CD8-positive, alpha-beta memory T cell (primary cell): ENCODE data around the gene PUM2. TPM values are rescaled to one million over a fixed set of nuclear protein-coding genes. Genes with fewer than 3 reads are reported as not detected.
"Not testable (repeated sequence)": the region's sequence is repeated elsewhere in the genome, so short reads cannot be mapped to it uniquely, and the experiment has no call there.

Source experiments
- CTCF ChIA-PET: fragments of 350-600 bp; sonication (Branson Sonifier 250); formaldehyde crosslinking; loops from one replicate; lab custom pipeline; 2021; ENCODE audit warnings: antibody characterized with exemption; lab: Charles Lee
- POLR2A ChIA-PET: fragments of 350-600 bp; sonication (Branson Sonifier 250); formaldehyde crosslinking; loops from one replicate; lab custom pipeline; 2021; ENCODE audit warnings: antibody characterized with exemption; lab: Charles Lee
- DNase-seq, 5 donors: peaks; one replicate each; pipeline versions ENCODE4 v3.0.0 to v3.0.0-alpha.2; 2020 to 2022; ENCODE audit warnings: mixed read lengths in 1 of 5
- H3K27ac ChIP-seq: one replicate; pipeline ENCODE4 v1.7.0; 2013; ENCODE audit warnings: low read depth, mild to moderate bottlenecking, low read length, moderate library complexity
- H3K27me3 ChIP-seq: 2 replicates; pipeline ENCODE4 v1.7.0; 2013; ENCODE audit warnings: low read length, mild to moderate bottlenecking; ENCODE audit not compliant: insufficient read depth, poor library complexity, severe bottlenecking
- H3K36me3 ChIP-seq: 2 replicates; pipeline ENCODE4 v1.7.0; 2013; ENCODE audit warnings: mild to moderate bottlenecking, low read length, moderate library complexity; ENCODE audit not compliant: insufficient read depth
- H3K4me1 ChIP-seq: 2 replicates; pipeline ENCODE4 v1.7.0; 2013; ENCODE audit warnings: mild to moderate bottlenecking, low read length, moderate library complexity; ENCODE audit not compliant: insufficient read depth
- H3K4me3 ChIP-seq: 2 replicates; pipeline ENCODE4 v1.7.0; 2013; ENCODE audit warnings: mild to moderate bottlenecking, low read length
- H3K9me3 ChIP-seq: 2 replicates; pipeline ENCODE4 v1.7.0; 2013; ENCODE audit warnings: mild to moderate bottlenecking, low read length
- H3K27ac Mint-ChIP-seq, 8 donors: one replicate each; pipeline ENCODE4 v1.8.0; 2020 to 2021; ENCODE audit warnings: mixed read lengths in 8 of 8, mild to moderate bottlenecking in 6 of 8, inconsistent platforms in 3 of 8, moderate library complexity in 3 of 8
- H3K27me3 Mint-ChIP-seq, 2 donors: one replicate each; pipeline ENCODE4 v1.8.0; 2020 to 2021; ENCODE audit warnings: mixed read lengths in 2 of 2, mild to moderate bottlenecking in 1 of 2, moderate library complexity in 1 of 2
- H3K36me3 Mint-ChIP-seq, 3 donors: one replicate each; pipeline ENCODE4 v1.8.0; 2020 to 2021; ENCODE audit warnings: mixed read lengths in 3 of 3, inconsistent platforms in 1 of 3, mild to moderate bottlenecking in 1 of 3
- H3K4me1 Mint-ChIP-seq, 3 donors: one replicate each; pipeline ENCODE4 v1.8.0; 2020 to 2021; ENCODE audit warnings: mixed read lengths in 3 of 3, inconsistent platforms in 1 of 3, mild to moderate bottlenecking in 1 of 3
- H3K4me3 Mint-ChIP-seq, 7 donors: one replicate each; pipeline ENCODE4 v1.8.0; 2020 to 2021; ENCODE audit warnings: mixed read lengths in 7 of 7, mild to moderate bottlenecking in 6 of 7, moderate library complexity in 4 of 7, inconsistent platforms in 2 of 7
- H3K9me3 Mint-ChIP-seq, 5 donors: one replicate each; pipeline ENCODE4 v1.8.0; 2020 to 2022; ENCODE audit warnings: mixed read lengths in 5 of 5, mild to moderate bottlenecking in 3 of 5, moderate library complexity in 2 of 5, inconsistent platforms in 1 of 5
- polyA plus RNA-seq: library from polyadenylated mRNA; unstranded; fragments of 300-500 nt; fragmentation: Illumina TruSeq; gene quantifications from one replicate; pipeline ENCODE4 v1.2.3, GENCODE V29; 2021
- total RNA-seq, 2 experiments: library from RNA; stranded (reverse); gene quantifications; one replicate each; pipeline ENCODE4 v1.2.3, GENCODE V29; 2021

Gene PUM2
- total and polyA plus RNA-seq, 3 experiments from 2014 or later: 17.0 to 121 (median 120) TPM

GRCh38 chr2:20268317-20268716, 82.3 kb downstream of the PUM2 start:
- H3K9me3 Mint-ChIP-seq, H3K27me3 ChIP-seq, H3K27ac ChIP-seq, H3K27me3 Mint-ChIP-seq, POLR2A ChIA-PET, H3K4me3 Mint-ChIP-seq, CTCF ChIA-PET, H3K4me1 ChIP-seq, H3K9me3 ChIP-seq, H3K36me3 ChIP-seq, DNase-seq, H3K4me3 ChIP-seq, H3K27ac Mint-ChIP-seq: not testable (repeated sequence)
- Mint-ChIP-seq H3K4me1 (peaks cover 19 to 32% (median 23%) of the 10 kb centered on the region in 3 donors), H3K36me3 (peaks cover 0 to 57% (median 7%) of the 10 kb centered on the region in 3 donors)

GRCh38 chr2:20267529-20267928, 83.1 kb downstream of the PUM2 start:
- Histone ChIP-seq H3K27ac (no peak overlapping the region), H3K4me3 (no peak overlapping the region), H3K36me3 (peaks cover 10% of the 10 kb centered on the region), H3K4me1 (no peaks in the 10 kb centered on the region), H3K27me3 (no peaks in the 10 kb centered on the region), H3K9me3 (no peaks in the 10 kb centered on the region)
- DNase-seq: no peak
- Mint-ChIP-seq H3K36me3 (peaks cover 0 to 58% (median 7%) of the 10 kb centered on the region in 3 donors), H3K4me3 (no peak overlapping the region), H3K27ac (peak overlapping the region in 3 of 8 donors; percentile 63 to 91 (median 76)), H3K4me1 (peaks cover 18 to 28% (median 23%) of the 10 kb centered on the region in 3 donors), H3K27me3 (no peaks in the 10 kb centered on the region), H3K9me3 (no peaks in the 10 kb centered on the region)
- CTCF ChIA-PET: no interaction called here
- POLR2A ChIA-PET: no interaction called here

- Mint-ChIP-seq H3K27me3 (no peaks in the 10 kb centered on the region), H3K9me3 (no peaks in the 10 kb centered on the region), H3K36me3 (peaks cover 0 to 64% (median 5%) of the 10 kb centered on the region in 3 donors), H3K27ac (no peak overlapping the region), H3K4me3 (no peak overlapping the region), H3K4me1 (peaks cover 13 to 17% (median 16%) of the 10 kb centered on the region in 3 donors)
- Histone ChIP-seq H3K36me3 (peaks cover 18% of the 10 kb centered on the region), H3K27me3 (no peaks in the 10 kb centered on the region), H3K4me1 (no peaks in the 10 kb centered on the region), H3K27ac (no peak overlapping the region), H3K4me3 (no peak overlapping the region), H3K9me3 (no peaks in the 10 kb centered on the region)
- DNase-seq: no peak
- POLR2A ChIA-PET: no interaction called here
- CTCF ChIA-PET: no interaction called here
Measured at GRCh38 chr2:20264629-20265028, 86.0 kb downstream of the PUM2 start.

DNA sequence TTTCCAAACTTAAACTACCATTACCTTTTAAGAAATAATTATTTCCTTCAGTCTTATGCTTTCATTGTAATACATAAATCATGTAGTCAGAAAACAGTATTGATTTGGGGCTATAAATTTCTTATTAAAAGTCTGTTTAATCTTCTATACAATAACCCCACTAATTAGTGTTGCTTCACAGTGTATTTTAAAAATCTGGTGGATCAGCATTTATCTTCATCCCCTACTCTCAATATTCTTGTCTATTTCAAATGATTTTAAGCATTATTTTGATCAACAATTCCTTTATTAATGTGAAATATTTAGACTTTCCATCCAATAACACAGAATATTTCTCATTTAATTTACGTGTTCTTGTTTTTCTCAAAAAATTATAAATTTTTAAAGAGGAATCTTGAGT, 93.2 kb downstream of the PUM2 start:
- Mint-ChIP-seq H3K27me3 (no peaks in the 10 kb centered on the region), H3K4me3 (no peak overlapping the region), H3K9me3 (no peaks in the 10 kb centered on the region), H3K27ac (no peak overlapping the region), H3K36me3 (peaks cover 6 to 76% (median 13%) of the 10 kb centered on the region in 3 donors), H3K4me1 (peaks cover 0 to 5% (median 2%) of the 10 kb centered on the region in 3 donors)
- DNase-seq: no peak
- Histone ChIP-seq H3K27ac (no peak overlapping the region), H3K4me1 (no peaks in the 10 kb centered on the region), H3K9me3 (no peaks in the 10 kb centered on the region), H3K27me3 (no peaks in the 10 kb centered on the region), H3K4me3 (no peak overlapping the region), H3K36me3 (peaks cover 47% of the 10 kb centered on the region)
- ChIA-PET POLR2A (no interaction called here), CTCF (no interaction called here)

GRCh38 chr2:20254731-20255130, 95.9 kb downstream of the PUM2 start:
- DNase-seq: no peak
- Histone ChIP-seq H3K4me1 (no peaks in the 10 kb centered on the region), H3K4me3 (no peak overlapping the region), H3K9me3 (no peaks in the 10 kb centered on the region), H3K27me3 (no peaks in the 10 kb centered on the region), H3K36me3 (peaks cover 47% of the 10 kb centered on the region), H3K27ac (no peak overlapping the region)
- Mint-ChIP-seq H3K9me3 (no peaks in the 10 kb centered on the region), H3K36me3 (peaks cover 12 to 81% (median 20%) of the 10 kb centered on the region in 3 donors), H3K27ac (no peak overlapping the region), H3K27me3 (no peaks in the 10 kb centered on the region), H3K4me3 (no peak overlapping the region), H3K4me1 (peaks cover 0 to 5% (median 2%) of the 10 kb centered on the region in 3 donors)
- POLR2A ChIA-PET: no interaction called here
- CTCF ChIA-PET: no interaction called here

- Mint-ChIP-seq H3K36me3 (peaks cover 7 to 86% (median 26%) of the 10 kb centered on the region in 3 donors), H3K4me1 (no peaks in the 10 kb centered on the region), H3K27ac (no peak overlapping the region), H3K27me3 (no peaks in the 10 kb centered on the region), H3K9me3 (no peaks in the 10 kb centered on the region), H3K4me3 (no peak overlapping the region)
- H3K4me3 ChIP-seq: no peak overlapping the region
- H3K27ac ChIP-seq: no peak overlapping the region
- no peak for DNase-seq
- no peaks in the 10 kb centered on the region for H3K4me1 ChIP-seq
- ChIA-PET CTCF (no interaction called here), POLR2A (no interaction called here)
- no peaks in the 10 kb centered on the region for H3K9me3 ChIP-seq
- H3K27me3 ChIP-seq: no peaks in the 10 kb centered on the region
- H3K36me3 ChIP-seq: peaks cover 33% of the 10 kb centered on the region
Measured at GRCh38 chr2:20250436-20250835, 100.2 kb downstream of the PUM2 start.

GRCh38 chr2:20249170-20249569, 101.5 kb downstream of the PUM2 start:
- H3K4me3 Mint-ChIP-seq: no peak overlapping the region
- Histone ChIP-seq H3K36me3 (peaks cover 22% of the 10 kb centered on the region), H3K4me1 (no peaks in the 10 kb centered on the region), H3K4me3 (no peak overlapping the region), H3K27ac (no peak overlapping the region), H3K9me3 (no peaks in the 10 kb centered on the region), H3K27me3 (no peaks in the 10 kb centered on the region)
- DNase-seq: no peak
- H3K27ac Mint-ChIP-seq: peak overlapping the region in 4 of 8 donors; percentile 17 to 61 (median 24)
- H3K9me3 Mint-ChIP-seq: no peaks in the 10 kb centered on the region
- CTCF ChIA-PET: no interaction called here
- H3K4me1 Mint-ChIP-seq: no peaks in the 10 kb centered on the region
- POLR2A ChIA-PET: no interaction called here
- peaks cover 7 to 74% (median 23%) of the 10 kb centered on the region in 3 donors for H3K36me3 Mint-ChIP-seq
- H3K27me3 Mint-ChIP-seq: no peaks in the 10 kb centered on the region

DNA sequence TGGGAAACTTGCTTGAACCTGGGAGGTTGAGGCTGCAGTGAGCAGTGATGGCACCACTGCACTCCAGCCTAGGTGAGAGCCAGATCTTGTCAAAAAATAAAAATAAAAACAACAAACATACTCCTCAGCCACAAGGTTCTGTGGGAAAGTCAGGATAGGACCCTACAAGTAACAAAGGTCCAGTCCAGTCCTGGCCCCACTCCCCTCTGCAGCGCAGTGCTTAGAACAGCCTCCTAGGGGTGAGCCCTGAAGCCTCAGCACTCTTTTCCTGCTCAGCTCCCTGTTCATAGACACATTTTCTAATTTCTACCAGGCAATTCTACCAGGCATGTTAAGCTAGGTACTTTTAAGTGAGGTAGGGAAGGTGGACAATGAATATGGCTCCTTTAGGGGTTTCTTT, 103.6 kb downstream of the PUM2 start:
- ChIA-PET CTCF (no interaction called here), POLR2A (no interaction called here)
- Histone ChIP-seq H3K4me1 (no peaks in the 10 kb centered on the region), H3K4me3 (no peak overlapping the region), H3K27ac (no peak overlapping the region), H3K9me3 (no peaks in the 10 kb centered on the region), H3K36me3 (peaks cover 6% of the 10 kb centered on the region), H3K27me3 (no peaks in the 10 kb centered on the region)
- H3K9me3 Mint-ChIP-seq: no peaks in the 10 kb centered on the region
- DNase-seq: no peak
- H3K4me1 Mint-ChIP-seq: peaks cover 0 to 4% (median 4%) of the 10 kb centered on the region in 3 donors
- H3K4me3 Mint-ChIP-seq: no peak overlapping the region
- peaks cover 7 to 53% (median 20%) of the 10 kb centered on the region in 3 donors for H3K36me3 Mint-ChIP-seq
- H3K27me3 Mint-ChIP-seq: peaks cover 0 to 2% of the 10 kb centered on the region in 2 donors
- peak overlapping the region in 1 of 8 donors; percentile 8 for H3K27ac Mint-ChIP-seq
